Stimulated activated naive CD8-positive, alpha-beta T cell treated with anti-CD3 and anti-CD28 coated beads, Interleukin-15, Interleukin-2, amounts not matched to agents 100 ng/mL and 50 ng/mL, for 24 hours (primary cell): Measurements from ENCODE around the gene TSPAN14.

Source experiments
- H3K27ac Mint-ChIP-seq: one replicate; pipeline ENCODE4 v1.8.0; 2021; ENCODE audit warnings: mild to moderate bottlenecking, mixed read lengths
- H3K27me3 Mint-ChIP-seq: one replicate; pipeline ENCODE4 v1.8.0; 2021; ENCODE audit warnings: mixed read lengths
- H3K36me3 Mint-ChIP-seq: one replicate; pipeline ENCODE4 v1.8.0; 2021; ENCODE audit warnings: low read depth, mixed read lengths
- H3K4me1 Mint-ChIP-seq: one replicate; pipeline ENCODE4 v1.8.0; 2021; ENCODE audit warnings: low read depth, mixed read lengths
- H3K4me3 Mint-ChIP-seq: one replicate; pipeline ENCODE4 v1.8.0; 2021; ENCODE audit warnings: mild to moderate bottlenecking, mixed read lengths
- H3K9me3 Mint-ChIP-seq: one replicate; pipeline ENCODE4 v1.8.0; 2021; ENCODE audit warnings: mixed read lengths

The TSPAN14 gene

DNA sequence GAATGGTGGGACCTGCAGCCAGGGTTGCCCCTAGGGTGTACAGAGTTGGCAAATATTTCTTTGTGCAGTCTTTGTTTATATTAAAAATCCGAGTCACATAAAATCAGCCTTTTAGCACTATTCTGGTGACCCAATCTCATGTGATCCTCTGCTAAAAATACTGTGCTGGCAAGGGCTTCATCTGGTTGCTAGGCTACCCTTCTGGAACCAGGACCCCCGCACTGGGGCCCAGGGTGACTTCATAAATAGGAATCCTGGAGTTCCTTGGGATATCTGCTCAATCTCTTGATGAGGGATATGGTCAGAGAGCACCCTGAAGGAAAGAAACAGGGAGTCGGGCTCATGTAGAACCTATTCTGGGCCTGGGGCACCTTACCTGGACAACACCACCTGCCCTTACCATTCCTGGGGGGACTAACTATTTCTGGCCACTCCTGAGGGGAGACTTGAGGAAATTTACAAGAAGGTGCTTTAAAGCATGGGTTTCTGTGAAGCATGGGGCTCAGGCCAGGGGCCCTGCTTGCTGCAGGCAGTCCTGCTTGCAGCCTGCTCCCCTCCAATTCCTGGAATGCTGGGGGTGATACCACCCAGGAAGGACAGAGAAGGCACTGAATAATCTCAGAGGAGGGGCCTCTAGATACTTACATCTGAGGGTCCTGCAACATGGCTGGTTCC, 128.3 kb downstream of the TSPAN14 start:
- Mint-ChIP-seq H3K36me3 (no peaks in the 10 kb centered on the region), H3K4me1 (peaks cover 16% of the 10 kb centered on the region), H3K4me3 (no peak overlapping the region), H3K27me3 (peaks cover 6% of the 10 kb centered on the region), H3K27ac (no peak overlapping the region), H3K9me3 (no peaks in the 10 kb centered on the region)
